GM18909 (cell line): ENCODE measurements around the gene ACOX1.

Experiments used
- ATAC-seq: cut with Tn5 transposase; IDR thresholded peaks from one replicate; pipeline ENCODE4 v1.9.1; 2021; ENCODE audit warnings: mild to moderate bottlenecking; ENCODE audit not compliant: unreplicated experiment, poor library complexity

The ACOX1 gene

DNA sequence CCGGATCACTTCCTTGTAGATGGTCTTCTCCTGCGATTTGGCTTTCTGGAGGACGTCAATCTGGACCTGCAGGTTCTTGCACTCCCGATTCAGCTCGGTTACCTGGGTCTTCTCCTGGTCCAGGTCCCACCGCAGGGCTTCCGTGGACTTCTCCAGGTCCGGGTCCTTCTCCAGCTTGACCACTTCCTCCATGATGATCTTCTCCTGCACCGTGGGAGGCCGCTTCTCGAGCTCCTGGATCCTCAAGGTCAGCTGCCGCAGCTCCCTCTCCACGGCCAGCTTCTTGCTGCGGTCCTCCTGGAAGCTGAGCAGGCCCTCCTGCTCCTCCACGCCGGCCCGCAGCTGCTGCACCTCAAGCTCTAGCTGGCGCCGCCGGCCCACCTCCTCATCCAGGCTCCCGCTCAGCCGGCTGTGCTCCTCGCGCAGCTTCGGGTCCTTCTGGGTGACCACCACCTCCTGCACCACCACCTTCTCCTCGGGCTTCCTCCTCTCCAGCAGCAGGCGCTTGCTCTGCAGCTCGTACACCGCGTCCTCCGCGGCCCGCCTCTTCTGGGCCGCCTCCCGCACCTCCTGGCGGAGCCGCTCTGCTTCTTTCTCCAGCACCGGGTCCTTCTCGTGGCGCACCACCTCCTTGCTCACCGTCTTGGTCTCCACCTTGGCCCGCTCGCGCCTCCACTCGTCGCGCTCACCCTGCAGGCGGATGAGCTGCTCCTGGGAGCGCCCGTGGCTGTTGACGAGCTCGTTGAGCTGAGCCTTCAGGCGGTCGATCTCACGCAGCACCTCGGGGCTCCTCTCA lies 29.9 kb upstream of the ACOX1 start:
- no peak for ATAC-seq

DNA sequence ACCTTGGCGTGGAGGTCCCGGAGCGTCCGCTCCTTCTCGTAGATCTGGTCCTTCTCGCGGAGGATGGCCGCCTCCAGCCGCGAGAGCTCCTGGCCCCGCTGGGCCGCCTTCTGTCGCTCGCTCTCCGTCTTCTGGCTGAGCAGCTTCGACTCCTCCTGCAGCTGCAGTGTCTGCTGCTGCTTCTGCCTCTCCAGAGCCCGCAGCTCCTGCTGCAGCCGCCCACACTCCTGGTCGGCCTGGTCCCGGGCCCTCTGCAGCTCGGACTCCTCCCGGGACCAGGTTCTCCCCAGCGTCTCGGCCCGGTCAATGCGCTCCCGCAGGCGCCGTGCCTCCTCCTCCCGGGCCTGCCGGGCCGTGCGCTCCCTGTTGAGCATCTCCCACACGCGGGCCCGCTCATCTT lies 29.2 kb upstream of the ACOX1 start:
- no peak for ATAC-seq

DNA sequence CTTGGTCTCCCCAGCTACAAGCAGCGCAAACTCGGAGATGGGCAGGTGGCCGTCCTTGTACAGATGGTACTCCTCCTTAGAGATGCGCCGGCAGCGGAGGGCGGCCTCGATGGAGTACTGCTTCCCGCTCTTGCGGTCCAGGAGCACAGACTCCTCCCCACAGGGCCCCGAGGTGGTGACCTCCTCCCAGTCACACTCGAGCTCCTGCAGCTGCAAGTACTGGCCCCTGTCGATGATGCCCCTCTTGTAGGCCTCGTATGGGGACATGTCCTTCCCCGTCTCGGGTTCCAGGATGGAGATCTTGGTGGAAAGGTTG lies 28.8 kb upstream of the ACOX1 start:
- ATAC-seq = no peak

DNA sequence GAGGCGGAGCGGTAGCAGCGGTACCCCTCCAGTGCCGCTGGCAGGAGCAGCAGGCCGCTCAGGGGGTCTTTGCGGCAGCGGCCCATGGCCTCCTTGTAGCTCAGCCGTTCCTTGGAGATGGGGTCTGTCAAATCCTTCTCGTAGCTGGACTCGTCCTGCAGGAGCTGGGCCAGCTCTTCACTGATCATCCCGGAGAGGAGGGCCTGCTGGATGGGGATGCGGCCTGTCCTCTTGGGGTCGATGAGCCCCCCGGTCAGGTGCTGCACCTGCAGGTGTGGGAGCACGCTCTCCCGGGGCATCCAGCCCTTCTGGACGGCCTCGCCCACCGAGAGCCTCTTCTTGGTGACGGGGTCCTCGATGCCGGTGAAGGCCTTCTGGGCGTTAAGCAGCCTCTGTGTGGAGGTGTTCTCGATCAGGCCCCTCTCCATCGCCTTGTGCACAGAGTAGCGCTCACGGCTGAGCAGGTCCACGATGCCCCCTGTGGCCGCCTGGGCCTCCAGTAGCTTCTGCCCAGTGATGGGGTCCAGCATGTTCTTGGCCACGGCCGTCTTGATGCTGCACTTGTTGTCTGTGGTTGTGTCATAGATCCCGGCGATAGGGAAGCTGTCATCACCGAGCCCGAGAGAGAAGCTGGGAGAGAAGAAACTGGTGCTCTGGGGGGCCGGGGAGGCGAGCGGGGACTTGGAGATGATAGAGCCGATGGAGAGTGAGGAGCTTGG lies 28.3 kb upstream of the ACOX1 start:
- ATAC-seq = no peak

DNA sequence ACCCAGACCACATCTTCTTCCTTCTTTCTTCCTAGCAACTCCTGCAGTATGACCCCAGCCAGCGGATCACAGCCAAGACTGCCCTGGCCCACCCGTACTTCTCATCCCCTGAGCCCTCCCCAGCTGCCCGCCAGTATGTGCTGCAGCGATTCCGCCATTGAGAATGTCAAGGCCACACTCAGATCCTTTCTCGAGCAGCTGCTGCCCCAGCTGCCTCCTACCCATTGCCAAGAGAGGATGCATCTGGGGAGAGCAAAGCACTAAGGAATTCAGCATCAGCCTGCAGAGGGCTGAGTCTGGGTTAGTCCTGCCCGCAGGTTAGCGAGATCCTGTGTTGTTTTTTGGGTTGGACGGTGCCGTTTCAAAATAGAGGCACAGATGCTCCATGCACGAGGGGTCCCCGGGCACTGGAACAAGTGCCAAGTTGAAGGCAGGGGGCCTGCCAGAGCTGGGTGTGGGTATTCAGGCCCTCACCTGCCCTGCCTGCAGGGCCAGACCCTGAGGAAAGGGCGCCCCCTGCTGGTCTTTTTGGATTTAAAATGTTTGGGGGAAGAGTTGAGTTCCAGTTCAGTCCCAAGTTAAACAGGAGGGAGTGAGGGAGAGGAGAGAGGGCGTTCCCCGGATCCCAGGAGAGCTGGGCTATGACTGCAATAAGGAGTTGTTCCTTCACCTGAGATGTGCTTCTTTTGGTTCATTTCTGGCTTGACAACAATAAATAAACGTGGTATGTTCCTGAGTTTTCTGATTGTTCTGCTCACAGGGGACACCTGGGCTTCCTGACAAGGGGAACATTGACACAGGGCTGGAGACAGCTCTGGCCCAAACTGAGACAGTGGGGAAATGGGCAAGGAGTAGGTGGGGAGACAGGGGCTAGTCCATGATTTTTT lies 26.5 kb upstream of the ACOX1 start:
- ATAC-seq = no peak

DNA sequence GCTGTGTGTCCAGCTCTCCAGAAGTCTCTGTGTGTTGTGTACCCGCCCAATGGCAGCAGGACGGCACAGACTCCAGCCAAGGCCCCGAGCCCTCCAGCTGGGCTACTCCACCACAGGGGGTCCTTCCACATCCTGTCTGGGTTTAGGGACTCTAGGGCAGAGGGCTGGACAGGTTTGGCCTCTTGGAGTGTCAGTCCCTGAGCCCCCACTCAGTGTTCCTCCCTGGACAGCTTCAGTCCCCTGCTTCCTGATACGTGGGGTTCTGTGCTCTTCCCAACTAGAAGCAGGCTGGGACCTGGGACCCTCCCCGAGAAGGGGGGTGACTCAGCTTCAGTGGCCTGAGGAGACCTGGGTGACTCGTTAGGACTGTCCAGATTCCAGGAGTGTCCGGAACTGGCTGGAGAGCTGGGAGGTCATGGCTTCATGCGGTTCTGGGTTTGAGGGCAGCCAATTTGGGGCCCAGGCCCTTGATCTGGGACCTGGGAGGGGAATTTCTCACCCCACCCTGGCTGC lies 25.8 kb upstream of the ACOX1 start:
- ATAC-seq = no peak

DNA sequence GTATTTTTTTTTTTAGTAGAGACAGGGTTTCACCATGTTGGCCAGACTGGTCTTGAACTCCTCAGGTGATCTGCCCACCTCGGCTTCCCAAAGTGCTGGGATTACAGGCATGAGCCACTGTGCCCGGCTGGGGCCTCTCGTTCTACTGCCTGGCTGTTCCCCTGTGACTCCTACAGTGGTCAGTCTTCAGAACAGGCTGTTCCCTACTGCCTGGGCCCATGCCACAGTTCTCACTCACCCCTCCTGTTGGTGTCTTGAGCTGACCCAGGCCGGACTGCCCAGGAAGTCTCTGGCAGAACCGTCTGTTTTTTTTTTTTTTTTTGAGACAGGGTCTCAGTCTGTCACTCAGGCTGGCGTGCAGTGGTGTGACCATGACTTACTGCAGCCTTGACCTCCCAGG lies 24.9 kb upstream of the ACOX1 start:
- no peak for ATAC-seq

DNA sequence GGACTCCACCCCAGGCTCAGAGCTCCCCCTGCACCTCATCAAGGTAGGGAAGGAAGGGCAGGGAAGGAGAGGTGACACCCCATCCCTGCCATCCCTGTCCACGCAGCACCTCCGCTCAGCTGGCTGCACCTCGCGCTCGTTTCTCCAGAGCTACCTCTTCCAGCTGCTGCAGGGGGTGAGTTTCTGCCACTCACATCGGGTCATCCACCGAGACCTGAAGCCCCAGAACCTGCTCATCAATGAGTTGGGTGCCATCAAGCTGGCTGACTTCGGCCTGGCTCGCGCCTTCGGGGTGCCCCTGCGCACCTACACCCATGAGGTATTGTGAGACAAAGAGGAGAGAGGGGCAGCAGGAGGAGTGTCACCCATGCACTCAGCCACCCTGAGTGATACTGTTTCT lies 23.1 kb upstream of the ACOX1 start:
- no peak for ATAC-seq

DNA sequence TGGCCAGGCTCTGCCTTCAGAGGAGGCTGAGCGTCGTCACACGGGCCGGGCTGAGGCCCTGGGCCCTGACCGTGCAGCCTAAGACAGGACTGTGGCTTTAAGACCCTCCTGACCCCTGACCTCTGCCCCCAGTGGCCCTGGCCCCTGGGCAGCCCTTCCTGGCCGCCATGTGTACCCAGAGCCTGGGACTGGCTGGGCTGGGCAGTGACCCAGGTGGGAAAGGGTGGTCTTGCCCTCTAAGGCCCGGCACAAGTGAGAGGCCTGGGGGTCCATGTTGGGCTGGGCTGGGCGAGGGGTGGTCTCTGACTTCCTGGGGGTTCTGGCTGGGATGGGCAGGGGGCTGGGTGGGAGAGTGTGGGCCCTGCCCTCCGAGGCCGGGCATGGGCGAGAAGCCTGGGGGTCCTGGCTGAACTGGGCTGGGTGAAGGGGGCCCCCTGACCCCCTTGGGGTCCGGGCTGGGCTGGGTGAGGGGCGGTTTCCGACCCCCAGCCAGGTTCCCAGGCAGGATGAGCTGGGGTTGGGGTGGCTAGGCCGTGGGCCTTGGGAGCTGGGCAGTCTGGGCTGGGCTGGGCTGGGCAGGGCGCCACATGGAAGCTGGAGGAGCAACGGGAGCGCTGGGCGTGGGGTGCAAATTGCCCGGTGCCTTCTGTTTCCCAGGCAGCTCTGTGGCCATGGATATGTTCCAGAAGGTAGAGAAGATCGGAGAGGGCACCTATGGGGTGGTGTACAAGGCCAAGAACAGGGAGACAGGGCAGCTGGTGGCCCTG lies 22.0 kb upstream of the ACOX1 start, which contains the start of gene CDK3:
Gene CDK3, plus strand, starts transcription at position 101 of the 767 bp plus-strand sequence. Its CDS starts 571 bp downstream, at position 672.
- ATAC-seq = no peak

DNA sequence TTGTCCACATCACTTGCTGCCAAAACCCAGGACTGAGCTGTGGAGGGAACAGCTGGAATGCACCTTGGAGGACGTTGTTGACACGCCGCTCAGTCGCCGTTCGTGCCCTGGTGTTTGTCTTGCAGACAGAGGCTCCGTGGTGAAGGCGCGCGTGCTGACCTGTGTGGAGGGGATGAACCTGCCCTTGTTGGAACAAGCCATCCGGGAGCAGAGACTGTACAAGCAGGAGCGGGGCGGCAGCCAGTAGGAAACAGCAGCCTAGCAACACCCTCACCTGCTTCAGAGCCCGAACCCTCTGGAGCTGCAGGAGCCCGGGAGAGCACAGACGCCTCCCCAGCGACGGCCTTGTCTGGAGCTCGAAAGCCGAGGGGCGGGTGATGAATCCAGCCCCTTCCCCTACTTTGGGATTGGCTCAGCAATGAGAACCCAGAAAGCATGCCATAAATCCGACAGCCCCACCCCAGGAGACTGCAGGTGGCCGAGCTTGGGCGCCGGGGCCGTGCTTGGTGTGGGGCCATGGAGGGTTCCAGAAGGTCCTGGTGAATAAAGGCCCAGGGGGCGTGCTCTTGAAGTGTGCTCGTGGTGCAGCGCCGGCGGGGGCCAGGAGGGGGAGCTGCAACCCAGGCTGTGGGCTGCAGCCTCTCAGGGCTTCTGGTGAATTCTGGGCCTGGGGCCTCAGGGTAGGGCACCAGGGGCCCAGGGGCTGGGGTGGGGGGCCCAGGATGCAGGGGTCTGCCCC lies 21.2 kb upstream of the ACOX1 start:
- no peak for ATAC-seq

DNA sequence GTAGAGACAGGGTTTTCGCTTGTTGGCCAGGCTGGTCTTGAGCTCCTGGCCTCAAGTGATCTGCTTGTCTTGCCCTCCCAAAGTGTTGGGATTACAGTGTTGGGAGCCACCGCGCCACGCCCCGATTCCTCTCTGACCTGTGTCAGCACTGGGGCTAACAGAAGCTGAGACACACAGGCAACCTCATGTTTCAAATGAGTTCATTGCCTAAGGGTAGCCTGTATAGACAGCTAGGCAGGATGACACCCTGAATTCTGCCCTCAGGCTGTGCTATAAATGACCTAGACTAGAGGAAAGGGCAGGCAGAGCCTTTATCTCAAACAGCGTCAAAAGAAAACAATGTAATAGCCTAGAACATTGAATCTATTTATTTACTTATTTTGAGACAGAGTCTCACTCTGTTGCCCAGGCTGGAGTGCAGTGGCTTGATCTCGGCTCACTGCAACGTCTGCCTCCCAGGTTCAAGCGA lies 19.4 kb upstream of the ACOX1 start:
- ATAC-seq = no peak

DNA sequence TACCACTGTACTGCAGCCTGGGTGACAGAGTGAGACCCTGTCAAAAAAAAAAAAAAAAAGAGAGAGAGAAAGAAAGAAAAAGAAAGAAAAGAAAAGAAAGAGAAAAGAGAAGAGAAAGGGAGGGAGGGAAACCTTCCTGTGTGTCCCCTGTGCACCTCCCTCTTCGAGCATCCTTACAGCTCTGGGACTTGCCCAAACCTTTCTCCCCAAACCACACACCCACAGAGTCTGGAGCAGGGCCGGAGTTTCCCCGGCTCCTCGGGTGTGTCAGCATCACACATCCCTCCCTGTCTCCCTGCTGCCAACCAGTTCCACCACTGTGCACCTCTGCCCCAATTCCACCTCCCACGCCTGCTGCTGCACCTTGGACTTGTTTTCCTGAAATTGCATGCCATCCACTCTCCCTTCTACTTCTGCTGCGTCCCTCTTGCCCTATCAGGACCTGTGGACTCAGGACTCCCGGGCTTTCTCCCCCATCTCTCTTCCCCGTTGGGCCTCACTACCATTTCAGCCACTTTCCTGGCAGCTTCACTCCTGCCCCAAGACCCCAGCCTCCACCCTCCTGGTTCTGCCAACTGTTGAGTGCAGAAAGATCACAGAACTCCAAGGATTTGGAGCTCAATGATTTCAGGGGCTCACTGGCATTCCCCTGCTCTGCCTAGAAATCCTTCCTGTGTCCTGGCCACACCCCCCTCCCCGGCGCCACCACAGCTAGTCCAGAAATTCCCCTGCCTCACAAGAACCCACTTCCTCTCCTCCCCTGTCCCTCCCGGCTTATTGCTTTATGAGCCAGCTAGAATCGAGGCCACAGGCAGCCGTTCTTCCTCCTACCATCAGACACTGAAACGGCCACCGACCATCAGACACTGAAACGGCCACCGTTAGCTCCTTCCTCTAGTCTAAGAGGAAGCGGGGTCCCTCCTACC lies 18.0 kb upstream of the ACOX1 start:
- ATAC-seq = no peak

DNA sequence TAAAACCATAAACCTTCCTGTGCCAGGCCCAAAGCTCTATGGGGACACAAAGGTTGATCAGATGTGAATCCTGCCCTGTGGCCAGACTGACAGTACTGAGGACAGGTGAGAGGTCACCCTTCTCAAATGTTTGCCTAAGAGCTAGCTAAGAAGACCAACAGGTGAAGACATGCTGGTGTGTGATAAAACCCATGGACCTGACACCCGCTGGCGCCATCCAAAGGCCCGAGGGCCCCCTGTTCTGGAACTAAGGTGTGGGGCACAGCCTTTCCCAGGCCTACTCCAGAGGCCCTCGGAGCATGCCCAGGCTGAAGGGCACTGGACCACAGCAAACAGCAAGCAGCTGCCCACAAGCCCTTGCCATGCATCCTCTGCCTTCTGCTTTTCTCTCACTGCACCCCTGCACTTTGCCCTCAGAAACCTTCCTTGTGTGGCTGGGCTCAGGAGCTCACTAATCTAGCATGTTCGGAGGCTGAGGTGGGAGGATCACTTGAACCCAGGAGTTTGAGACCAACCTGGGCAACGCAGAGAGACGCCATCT lies 16.5 kb upstream of the ACOX1 start:
- no peak for ATAC-seq

DNA sequence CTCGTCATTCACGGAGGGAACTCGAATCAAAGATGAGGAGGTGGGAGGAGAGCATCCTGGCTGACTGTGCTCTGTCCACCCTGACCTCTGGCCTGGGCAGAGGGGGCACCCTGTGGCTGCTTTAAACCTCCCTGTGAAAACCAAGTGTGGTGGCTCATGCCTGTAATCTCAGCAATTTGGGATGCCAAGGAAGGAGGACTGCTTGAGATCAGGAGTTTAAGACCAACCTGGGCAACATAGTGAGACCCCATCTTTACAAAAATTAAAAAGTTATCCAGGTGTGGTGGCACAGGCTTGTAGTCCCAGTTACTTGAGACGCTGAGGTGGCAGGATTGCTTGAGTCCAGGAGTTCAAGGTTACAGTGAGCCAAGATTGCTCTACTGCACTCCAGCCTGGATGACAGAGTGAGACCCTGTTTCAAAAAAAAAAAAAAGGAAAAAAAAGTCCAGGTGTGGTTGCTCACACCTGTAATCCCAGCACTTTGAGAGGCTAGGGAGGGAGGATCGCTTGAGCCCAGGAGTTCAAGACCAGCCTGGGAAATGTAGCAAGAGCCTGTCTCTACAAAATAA lies 15.9 kb upstream of the ACOX1 start:
- ATAC-seq = no peak

DNA sequence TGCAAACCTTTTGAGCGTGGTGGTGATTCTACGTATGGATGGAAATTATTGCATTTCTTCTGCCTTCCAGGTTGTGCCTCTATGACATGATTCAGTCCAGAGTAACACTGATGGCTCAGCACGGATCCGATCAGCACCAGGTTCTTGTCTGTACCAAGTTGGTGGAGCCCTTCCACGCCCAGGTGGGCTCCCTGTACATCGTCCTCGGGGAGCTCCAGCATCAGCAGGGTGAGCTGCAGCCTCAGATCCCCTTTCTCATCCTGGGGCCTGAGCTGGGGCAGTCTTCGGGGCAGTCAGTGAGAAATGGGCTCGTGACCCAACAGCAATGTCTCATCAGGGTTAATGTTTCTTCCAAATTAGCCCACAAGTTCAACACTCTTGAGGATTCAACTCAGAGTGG lies 12.4 kb upstream of the ACOX1 start:
- ATAC-seq = no peak

DNA sequence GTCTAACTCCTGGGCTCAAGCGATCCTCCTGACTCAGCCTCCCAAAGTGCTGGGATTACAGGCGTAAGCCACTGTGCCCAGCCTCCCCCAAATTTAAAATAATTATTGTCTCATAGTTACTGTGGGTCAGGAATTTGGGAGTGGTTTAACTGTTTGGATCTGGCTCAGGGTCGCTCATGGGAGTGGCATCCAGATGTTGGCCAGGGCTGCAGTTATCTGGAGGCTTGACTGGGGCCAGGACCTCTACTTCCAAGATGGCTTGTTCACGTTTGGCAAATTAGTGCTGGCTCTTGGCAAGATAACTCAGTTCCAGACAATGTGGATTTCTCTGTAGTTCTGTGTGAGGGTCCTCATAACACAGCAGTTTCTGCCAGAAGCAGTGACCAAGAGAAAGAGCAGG lies 8.1 kb upstream of the ACOX1 start:
- no peak for ATAC-seq

DNA sequence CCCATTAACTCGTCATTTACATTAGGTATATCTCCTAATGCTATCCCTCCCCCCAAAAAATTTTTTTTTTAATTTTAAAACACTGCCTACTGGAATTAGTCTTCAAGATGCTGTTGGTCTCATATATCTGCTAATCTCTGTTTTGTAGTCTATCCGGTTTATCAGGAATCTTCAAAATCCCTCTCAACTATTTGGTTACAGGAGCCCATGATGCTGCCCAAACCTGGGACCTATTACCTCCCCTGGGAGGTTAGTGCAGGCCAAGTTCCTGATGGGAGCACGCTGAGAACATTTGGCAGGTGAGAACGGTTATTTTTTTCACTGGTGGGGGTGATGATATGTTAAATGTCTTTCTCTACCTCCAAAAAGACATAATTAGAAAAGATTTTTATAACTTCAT lies 7.0 kb upstream of the ACOX1 start:
- ATAC-seq = no peak
